ENCODE measurements around the gene CALML6. TPM values are rescaled to one million over a fixed set of nuclear protein-coding genes. Genes with fewer than 3 reads are reported as not detected.

Gene CALML6
- total and polyA plus RNA-seq, 8 donors: 0.39 to 4.4 (median 1.1) TPM

DNA sequence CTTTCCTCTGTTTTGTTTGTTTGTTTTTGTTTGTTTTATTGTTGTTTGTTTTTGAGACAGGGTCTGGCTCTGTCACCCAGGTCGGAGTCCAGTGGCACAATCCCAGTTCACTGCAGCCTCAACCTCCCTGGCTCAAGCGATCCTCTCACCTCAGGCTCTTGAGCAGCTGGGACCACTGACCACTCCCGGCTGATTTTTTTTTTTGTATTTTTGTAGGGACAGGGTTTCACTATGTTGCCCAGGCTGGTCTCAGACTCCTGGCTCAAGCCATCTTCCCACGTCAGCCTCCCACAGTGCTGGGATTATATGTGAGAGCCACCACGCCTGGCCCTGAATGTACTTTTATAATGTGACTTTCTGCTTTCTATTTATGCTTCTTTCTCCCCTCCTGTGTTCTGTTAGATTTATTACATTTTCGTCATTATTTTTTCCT, 5.0 kb upstream of the CALML6 start:
- no peak for ATAC-seq
- H3K4me1 ChIP-seq: peaks cover under 1 to 19% (median 12%) of the 10 kb centered on the region in 3 donors
- WGBS, 2 donors: 83 to 85% methylated on average over 6 of the region's 6 CpGs
- TF ChIP-seq, protein P1, sequence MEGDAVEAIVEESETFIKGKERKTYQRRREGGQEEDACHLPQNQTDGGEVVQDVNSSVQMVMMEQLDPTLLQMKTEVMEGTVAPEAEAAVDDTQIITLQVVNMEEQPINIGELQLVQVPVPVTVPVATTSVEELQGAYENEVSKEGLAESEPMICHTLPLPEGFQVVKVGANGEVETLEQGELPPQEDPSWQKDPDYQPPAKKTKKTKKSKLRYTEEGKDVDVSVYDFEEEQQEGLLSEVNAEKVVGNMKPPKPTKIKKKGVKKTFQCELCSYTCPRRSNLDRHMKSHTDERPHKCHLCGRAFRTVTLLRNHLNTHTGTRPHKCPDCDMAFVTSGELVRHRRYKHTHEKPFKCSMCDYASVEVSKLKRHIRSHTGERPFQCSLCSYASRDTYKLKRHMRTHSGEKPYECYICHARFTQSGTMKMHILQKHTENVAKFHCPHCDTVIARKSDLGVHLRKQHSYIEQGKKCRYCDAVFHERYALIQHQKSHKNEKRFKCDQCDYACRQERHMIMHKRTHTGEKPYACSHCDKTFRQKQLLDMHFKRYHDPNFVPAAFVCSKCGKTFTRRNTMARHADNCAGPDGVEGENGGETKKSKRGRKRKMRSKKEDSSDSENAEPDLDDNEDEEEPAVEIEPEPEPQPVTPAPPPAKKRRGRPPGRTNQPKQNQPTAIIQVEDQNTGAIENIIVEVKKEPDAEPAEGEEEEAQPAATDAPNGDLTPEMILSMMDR (IDR thresholded peaks at IDR 0.05): no peak
- peak overlapping the region in 1 of 4 donors; percentile 65 for H3K4me3 ChIP-seq
- peak overlapping the region in 1 of 4 donors; percentile 74 for H3K27ac ChIP-seq
- intact Hi-C loops (cut with DNase I): no loop called here
- no peak for FAIRE-seq
- H3K27me3 ChIP-seq: no peaks in the 10 kb centered on the region
- H3K9me3 ChIP-seq: no peaks in the 10 kb centered on the region
- no peaks in the 10 kb centered on the region for H3K36me3 ChIP-seq
- peak in 2 of 6 donors; percentile 13 to 18 for DNase-seq

DNA sequence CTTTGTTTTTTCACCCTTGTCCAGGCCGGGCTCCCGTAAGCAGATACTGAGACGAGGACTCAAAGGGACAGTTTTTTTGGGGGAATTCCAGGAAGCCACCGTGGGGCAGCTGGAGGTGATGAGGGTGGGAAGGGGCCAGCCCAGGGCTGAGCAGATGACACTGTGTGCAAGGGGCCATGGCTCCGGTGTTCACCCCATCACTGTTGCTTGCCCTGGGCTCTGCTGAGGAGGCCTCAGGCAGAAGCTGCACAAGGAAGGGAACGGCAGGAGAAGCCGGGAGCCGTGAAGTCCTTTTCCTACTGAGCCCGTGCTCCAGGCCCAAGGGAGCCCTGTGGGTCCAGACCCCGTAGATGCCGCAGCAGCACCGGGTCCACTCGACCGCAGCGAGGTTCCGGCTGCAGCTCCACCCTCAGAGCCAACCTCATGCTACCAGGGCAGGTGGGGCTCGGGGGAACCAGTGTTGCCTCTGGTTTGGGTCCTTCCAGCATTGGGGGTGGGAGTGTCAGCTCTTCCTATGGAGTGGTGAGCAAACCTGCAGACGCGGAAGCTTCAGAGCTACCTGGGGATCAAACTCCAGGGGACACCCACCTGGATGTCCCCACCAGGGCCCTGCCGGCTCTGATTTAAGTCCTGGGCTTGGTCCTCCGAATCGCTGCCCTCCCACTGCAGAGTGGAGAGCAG, 4.3 kb upstream of the CALML6 start:
- WGBS, 2 donors: 93 to 97% methylated on average over 22 of the region's 22 CpGs
- ATAC-seq: no peak
- intact Hi-C loops (cut with DNase I): no loop called here

DNA sequence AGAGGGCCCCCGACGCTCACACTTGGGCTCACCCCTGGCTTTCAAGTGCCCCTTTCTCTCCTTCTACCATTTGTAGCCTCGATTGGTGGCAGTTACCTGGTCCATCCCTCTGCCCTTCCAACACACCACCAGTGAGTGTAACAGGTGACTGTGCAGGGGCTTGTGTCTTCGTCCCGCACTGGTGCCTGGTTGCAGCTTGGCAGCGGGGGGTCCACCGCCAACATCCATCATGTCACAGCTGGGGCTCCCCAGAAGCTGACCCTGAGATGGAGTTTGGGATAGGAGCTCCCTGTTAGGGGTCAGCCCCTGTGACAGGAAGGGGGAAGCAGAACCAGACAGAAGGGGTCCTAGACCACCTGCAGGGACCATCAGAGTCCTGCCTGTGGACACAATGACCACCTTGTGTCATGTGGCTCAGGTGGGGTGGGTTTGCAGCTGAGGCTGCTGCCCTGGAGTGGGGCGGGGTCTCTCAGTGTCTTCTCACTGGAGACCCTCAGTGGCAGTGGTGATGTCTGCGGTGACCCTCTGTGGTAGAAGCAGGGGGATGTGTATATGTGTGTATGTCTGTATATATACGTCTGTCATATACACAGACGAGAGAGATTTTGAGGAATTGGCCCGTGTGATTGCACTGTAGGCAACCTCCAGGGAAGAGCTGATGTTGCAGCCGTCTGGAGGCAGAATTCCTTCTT, 3.6 kb upstream of the CALML6 start:
- TF ChIP-seq, protein P1 (IDR thresholded peaks at IDR 0.05): no peak
- ATAC-seq (no peak), DNase-seq (peak in 3 of 6 donors; percentile 20 to 59 (median 31)), FAIRE-seq (no peak)
- Histone ChIP-seq H3K9me3 (no peaks in the 10 kb centered on the region), H3K4me3 (no peak overlapping the region), H3K27ac (no peak overlapping the region), H3K4me1 (peaks cover 7 to 28% (median 18%) of the 10 kb centered on the region in 3 donors), H3K36me3 (no peaks in the 10 kb centered on the region), H3K27me3 (no peaks in the 10 kb centered on the region)
- 88 to 93% methylated on average over 13 of the region's 13 CpGs for WGBS, 2 donors
- intact Hi-C loops (cut with DNase I): no loop called here

More for the DNA sequence above, 4.3 kb upstream of the CALML6 start:
- no peaks in the 10 kb centered on the region for H3K9me3 ChIP-seq
- TF ChIP-seq, protein P1 (IDR thresholded peaks at IDR 0.05): no peak
- H3K27me3 ChIP-seq: no peaks in the 10 kb centered on the region
- H3K27ac ChIP-seq: no peak overlapping the region
- no peak overlapping the region for H3K4me3 ChIP-seq
- peaks cover 7 to 24% (median 18%) of the 10 kb centered on the region in 3 donors for H3K4me1 ChIP-seq
- no peak for FAIRE-seq
- H3K36me3 ChIP-seq: no peaks in the 10 kb centered on the region
- peak in 5 of 6 donors; percentile 38 to 75 (median 46) for DNase-seq

DNA sequence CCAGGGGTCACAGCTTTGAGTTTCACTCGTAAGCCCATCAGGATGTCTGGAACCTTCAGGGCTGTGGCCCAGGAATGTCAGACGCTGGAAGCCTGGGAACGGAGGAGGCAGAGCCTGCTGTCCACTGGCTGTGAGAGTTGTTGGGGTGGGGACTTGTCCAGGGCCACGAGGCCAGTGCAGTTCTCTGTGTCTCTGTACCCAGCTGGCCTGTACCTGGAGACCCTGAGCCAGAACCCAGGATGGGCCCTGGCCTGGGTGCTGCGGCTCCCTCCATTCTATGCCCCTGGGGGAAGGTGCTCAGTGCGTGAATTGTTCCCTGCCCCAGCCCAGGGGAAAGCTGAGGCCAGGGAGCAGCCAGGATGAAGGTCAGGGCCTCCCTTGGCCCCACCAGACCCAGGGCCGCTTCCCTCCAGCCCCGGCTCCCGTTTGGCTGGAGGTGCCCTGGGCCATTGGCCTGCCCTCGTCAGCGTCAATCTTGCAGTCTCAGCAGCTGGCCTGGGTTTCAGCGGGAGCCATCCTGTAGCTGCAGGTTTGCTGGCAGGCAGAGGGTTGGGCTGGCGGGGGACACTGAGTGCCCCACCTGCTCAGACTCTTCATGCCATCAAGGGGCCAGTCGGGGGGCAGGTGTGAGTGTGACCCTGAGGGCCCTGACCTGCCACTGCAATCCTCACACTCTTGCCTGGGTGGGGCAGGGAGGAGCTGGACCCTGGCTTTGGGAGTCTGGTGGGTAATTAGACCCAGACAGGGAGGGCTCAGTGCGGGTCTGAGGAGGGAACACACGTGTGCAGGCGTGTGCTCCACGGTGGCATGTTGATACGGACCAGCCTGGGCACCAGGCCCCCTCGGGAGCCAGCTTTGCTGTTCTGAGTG, 724 bp upstream of the CALML6 start:
- Histone ChIP-seq H3K27ac (peak overlapping the region; percentile 8 to 94 (median 62)), H3K4me3 (no peak overlapping the region), H3K27me3 (no peaks in the 10 kb centered on the region), H3K36me3 (no peaks in the 10 kb centered on the region), H3K4me1 (peaks cover 7 to 26% (median 18%) of the 10 kb centered on the region in 3 donors), H3K9me3 (no peaks in the 10 kb centered on the region)
- TF ChIP-seq, protein P1 (IDR thresholded peaks at IDR 0.05): no peak
- FAIRE-seq (no peak), DNase-seq (peak in 5 of 6 donors; percentile 46 to 84 (median 59)), ATAC-seq (no peak)
- 44% methylated on average over 20 of the region's 20 CpGs for WGBS, 2 donors
- intact Hi-C loops (cut with DNase I): no loop called here
